Activated CD8-positive, alpha-beta memory T cell treated with anti-CD3 and anti-CD28 coated beads, Interleukin-2, amount 50 U/mL, for 1 hour (primary cell): ENCODE data around the gene NUTM2D.
A peak's percentile ranks its signal among the peaks of the same experiment; 100 is the strongest.
"Not testable (repeated sequence)": the region's sequence is repeated elsewhere in the genome, so short reads cannot be mapped to it uniquely, and the experiment has no call there.

Source experiments
- DNase-seq: peaks from one replicate; pipeline ENCODE4 v3.0.0-alpha.2; 2020; ENCODE audit errors: extremely low read depth

NUTM2D gene

GRCh38 chr10:87357444-87357843, at the start of gene NUTM2D:
TSS of gene NUTM2D (plus strand) at chr10:87357744. CDS start at chr10:87358266, 522 bp downstream.
- not testable (repeated sequence) for DNase-seq

DNA sequence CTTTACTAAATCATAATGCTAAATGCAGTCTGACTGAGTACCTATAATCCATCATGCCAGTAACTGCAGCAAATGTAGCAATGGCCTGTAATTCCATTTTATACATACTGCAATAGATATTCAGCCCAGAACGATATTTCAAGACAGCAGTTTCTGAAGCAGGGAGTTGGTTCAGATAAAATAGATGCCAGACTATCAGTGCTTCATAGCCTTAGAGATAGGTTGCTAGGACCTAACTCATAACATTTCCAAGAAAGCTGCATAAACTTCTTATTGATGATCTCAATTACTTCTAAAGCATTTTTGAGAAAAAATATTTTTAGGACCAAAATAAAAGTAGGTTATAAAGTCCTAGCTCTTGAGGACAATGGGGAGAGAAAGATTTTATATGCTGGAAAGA, 48.8 kb upstream of the NUTM2D start:
- DNase-seq: not testable (repeated sequence)

DNA sequence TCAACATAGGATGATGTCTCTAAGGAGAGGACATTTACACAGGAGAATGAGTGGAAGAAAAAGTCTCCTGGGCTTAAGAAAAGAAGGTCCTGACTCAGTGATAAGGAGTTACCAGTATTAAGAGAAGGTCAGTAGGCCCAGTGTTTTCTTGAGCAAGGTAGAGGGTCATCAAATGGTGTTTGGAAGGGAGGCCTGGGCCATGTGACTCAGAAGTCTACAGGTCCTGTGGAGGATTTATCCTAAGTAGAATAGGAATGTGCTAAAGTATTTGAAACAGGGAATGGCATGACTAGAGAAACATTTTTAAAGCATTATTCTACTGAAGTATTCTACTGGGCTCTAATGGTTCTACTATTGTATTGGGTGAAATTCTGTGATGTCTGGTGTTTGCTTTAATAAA, 47.9 kb upstream of the NUTM2D start:
- not testable (repeated sequence) for DNase-seq

DNA sequence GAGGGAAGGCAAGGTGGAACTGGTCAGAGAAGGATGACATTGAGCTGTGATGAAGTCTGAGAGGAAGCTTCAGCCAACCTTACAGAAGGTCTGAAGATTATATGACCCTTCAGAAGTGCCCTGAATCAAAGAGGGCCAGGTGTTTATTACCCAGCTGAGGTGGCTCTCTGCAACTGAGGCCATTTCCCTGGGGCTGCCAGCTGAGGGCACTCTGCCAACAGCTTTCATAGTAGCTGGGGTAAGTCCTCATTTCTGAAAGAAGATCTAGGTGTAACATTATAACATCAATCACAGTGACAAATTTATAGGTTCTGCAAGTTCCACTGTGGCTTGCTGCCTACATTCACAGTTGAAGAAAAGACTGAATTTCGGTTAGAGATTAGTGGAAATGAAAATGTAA, 46.0 kb upstream of the NUTM2D start:
- DNase-seq: not testable (repeated sequence)

GRCh38 chr10:87313649-87314359, 43.7 kb upstream of the NUTM2D start:
- DNase-seq: not testable (repeated sequence)

- not testable (repeated sequence) for DNase-seq
These were observed 43.1 kb upstream of the NUTM2D start for GRCh38 chr10:87314360-87314973.

DNA sequence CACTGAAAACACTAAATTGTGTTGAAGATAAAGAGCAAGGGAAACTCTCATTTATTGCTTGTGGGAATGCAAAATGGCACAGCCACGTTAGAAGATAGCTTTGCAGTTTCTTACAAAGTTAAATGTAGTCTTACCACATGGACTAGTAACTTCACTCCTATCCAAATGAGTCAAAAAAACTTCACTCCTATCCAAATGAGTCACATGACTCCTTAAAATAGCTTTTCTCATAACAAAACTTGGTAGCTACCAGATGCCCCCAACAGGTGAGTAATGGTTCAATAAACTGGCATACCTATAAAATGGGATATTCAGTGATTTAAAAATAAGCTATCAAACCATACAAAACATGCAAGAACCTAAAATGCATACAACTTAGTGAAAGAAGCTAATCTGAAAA, 36.0 kb upstream of the NUTM2D start:
- not testable (repeated sequence) for DNase-seq

- not testable (repeated sequence) for DNase-seq
These were observed 33.0 kb upstream of the NUTM2D start for GRCh38 chr10:87324559-87324958.

DNA sequence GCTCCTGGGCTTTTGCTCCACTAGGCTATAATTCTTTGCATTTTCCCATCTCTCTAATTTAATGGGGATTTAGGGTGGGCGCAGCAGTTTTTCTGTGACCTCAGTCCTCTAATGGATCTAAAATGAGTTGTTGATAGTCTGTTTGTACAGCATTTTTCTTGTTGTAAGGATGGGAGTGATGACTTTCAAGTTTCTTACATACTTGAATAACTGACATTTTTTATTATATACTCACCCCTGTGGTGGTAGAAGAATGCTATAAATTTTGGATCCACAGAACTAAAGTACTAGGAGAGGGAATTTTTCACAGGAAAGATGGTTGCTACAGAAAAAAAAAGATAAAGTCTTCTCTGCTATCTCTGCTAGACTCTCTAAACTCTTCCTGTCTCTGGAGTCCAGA, 29.6 kb upstream of the NUTM2D start:
- not testable (repeated sequence) for DNase-seq

DNA sequence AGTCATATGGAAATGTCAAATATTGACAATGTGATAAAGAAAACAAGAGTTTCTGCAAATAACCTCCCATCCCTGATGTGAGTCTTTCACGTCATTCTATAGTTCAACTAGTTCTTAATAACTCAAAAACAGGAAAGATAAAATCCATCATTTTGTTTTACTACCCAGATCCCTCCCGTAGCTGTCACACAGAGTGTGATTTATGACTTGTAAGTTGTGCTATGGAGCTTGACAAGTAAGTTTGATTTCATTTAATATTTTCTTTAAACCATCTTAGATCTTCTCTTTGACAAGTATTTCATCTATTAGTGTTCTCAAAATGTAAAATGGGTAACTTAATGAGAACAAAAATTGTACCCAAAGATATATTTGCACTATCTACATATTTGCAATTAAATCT, 28.4 kb upstream of the NUTM2D start:
- not testable (repeated sequence) for DNase-seq

- DNase-seq: not testable (repeated sequence)
These were observed 24.9 kb upstream of the NUTM2D start for GRCh38 chr10:87332687-87333086.

GRCh38 chr10:87340411-87340810, 17.1 kb upstream of the NUTM2D start:
- DNase-seq: not testable (repeated sequence)

- not testable (repeated sequence) for DNase-seq
These were observed 15.9 kb upstream of the NUTM2D start for GRCh38 chr10:87341546-87342142.

GRCh38 chr10:87342249-87342710, 15.3 kb upstream of the NUTM2D start:
- peak; percentile 61 for DNase-seq

GRCh38 chr10:87342711-87343258, 14.8 kb upstream of the NUTM2D start:
- DNase-seq: peak; percentile 35

- not testable (repeated sequence) for DNase-seq
These were observed 11.8 kb upstream of the NUTM2D start for GRCh38 chr10:87345743-87346142.

DNA sequence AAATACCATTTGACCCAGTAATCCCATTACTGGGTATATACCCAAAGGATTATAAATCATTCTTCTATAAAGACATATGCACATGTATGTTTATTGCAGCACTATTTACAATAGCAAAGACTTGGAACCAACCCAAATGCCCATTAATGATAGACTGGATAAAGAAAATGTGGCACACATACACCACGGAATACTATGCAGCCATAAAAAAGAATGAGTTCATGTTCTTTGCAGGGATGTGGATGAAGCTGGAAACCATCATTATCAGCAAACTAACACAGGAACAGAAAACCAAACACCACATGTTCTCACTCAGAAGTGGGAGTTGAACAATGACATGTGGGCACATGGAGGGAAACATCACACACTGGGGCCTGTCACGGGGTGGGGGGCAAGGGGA, 7.4 kb upstream of the NUTM2D start:
- not testable (repeated sequence) for DNase-seq

- DNase-seq: not testable (repeated sequence)
These were observed 4.7 kb upstream of the NUTM2D start for GRCh38 chr10:87352825-87353224.

DNA sequence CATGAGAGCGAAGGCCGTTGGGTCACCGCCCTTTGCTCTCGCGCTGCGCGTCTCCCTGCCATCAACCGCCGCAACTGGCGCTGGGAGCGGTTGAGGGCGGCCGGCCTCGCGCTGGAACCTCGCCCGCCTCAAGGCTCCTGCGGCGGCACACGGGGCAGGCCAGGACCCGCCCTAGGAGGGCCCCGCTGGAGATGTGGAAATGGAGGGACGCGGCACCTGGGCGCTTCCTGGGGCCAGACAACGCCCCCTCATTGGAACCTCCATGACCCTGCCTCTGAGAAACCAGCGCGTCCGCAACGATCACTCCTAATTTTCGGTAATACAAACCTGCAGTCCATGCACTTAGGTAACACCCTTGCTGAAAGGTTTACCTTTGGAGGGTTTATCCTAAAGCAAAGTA, 2.4 kb upstream of the NUTM2D start:
- not testable (repeated sequence) for DNase-seq

DNA sequence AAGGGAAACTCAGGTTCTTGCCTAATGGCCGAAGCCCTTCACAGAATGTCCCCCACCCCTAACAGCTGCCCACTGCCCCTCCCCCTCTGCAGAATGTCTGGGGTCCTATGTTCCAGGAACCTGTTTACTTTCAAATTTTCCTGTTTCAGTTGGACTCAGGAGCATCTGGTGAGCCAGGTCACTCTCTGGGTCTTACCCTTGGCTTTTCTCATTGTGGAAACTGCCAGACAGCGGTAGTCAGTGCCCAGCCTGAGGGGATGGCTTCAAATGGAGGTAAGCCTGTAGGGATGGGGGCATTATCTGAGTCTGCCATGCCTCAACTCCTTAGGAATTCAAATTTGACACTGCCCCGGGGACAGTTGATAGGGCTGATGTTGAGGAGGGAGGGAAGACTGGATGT, 615 bp downstream of the NUTM2D start:
- DNase-seq: not testable (repeated sequence)

DNA sequence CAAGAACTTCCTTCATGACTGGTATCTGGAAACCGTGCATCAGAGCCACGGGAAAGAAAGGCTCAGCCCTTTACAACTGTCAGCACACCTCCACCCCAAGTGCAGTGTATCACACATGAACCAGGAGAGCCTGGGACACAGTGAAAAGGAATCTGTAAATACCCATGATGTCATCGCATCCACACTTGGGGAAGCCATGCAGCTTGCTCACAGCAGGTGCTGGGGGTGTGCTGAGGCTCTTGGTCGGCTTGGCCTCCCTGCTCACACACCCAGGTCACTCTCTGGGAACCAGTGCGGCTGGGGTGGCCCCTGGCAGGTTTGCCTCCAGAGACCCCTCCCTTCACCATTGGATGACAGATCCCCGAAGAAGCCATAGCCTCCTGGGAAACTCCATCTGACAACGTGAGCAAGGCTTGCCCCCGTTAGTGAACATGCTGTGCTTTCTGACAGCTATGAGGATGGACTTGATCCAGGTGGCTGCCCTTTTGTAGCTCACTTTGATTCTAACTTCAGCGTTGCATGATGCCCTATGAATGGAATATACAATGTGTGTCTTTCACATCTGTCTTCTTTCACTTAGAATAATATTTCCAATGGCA, 12.1 kb downstream of the NUTM2D start:
- not testable (repeated sequence) for DNase-seq

DNA sequence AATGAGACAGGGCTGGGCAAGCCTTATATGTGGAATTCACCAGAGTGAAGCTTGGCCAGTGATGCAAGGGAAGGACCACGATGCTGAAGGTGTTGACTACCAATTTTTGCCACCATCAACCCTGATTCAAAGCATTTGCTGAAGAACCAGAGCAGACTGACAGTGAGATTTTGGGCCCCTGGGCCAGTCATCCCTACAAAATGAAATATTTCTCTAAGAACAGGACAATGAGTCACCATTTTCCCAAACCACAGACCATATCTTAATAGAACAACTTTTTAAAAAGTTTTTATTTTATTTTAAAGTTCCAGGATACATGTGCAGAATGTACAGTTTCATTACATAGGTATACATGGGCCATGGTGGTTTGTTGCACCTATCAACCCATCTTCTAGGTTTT, 16.5 kb downstream of the NUTM2D start:
- not testable (repeated sequence) for DNase-seq
